ENCODE results near the gene LDLR.
"Not testable (repeated sequence)": the region's sequence is repeated elsewhere in the genome, so short reads cannot be mapped to it uniquely, and the experiment has no call there.

Gene LDLR

GRCh38 chr19:11096210-11096841, 7.1 kb downstream of the LDLR start:
- H3K9me3 ChIP-seq (ENCODE audit: low read depth, low read length): no peaks in the 10 kb centered on the region
- TF ChIP-seq EZH2 (IDR thresholded peaks at IDR 0.05) (no peak), POLR2AphosphoS5 (IDR thresholded peaks at IDR 0.05; ENCODE audit: borderline replicate concordance, low read depth, low read length) (no peak), FOXP2 (optimal IDR thresholded peaks at IDR 0.05; ENCODE audit: control extremely low read depth, extremely low read length, insufficient read depth) (no peak)
- no peak overlapping the region for H3K9ac ChIP-seq (ENCODE audit: insufficient read length)
- no peak for DNase-seq (ENCODE audit: low read depth, low spot score)
- H3K36me3 ChIP-seq (ENCODE audit: insufficient read depth, low read length): peaks cover 94% of the 10 kb centered on the region
- 0 out of 2 replicates have a peak overlapping the region, but pooled peaks have one; percentile 32 for H3K27ac ChIP-seq
- H3K4me3 ChIP-seq: no peak overlapping the region

- DNase-seq (ENCODE audit: low read depth, low spot score); H3K27ac ChIP-seq; H3K9ac ChIP-seq (ENCODE audit: insufficient read length); H3K9me3 ChIP-seq (ENCODE audit: low read depth, low read length); H3K4me3 ChIP-seq: not testable (repeated sequence)
- peaks cover 95% of the 10 kb centered on the region for H3K36me3 ChIP-seq (ENCODE audit: insufficient read depth, low read length)
These were observed 8.1 kb downstream of the LDLR start for GRCh38 chr19:11097367-11097766.

DNA sequence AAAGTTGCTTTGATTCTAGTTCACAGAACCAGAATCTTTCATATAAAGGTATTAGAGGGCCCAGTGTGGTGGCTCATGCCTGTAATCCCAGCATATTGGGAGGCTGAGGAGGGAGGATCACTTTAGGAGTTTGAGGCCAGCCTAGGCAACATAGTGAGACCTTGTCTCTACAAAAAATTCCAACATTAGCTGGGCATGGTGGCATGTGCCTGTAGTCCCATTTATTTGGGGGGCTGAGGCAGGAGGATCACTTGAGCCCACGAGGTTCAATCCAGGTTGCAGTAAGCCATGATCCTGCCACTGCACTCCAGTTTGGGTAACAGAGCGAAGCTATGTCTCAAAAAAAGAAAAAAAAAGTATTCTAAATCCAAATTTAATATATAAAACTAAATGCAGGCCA, 9.1 kb downstream of the LDLR start:
- no peak for DNase-seq (ENCODE audit: low read depth, low spot score)
- Histone ChIP-seq H3K9ac (ENCODE audit: insufficient read length) (no peak overlapping the region), H3K9me3 (ENCODE audit: low read depth, low read length) (no peaks in the 10 kb centered on the region), H3K4me3 (no peak overlapping the region), H3K27ac (0 out of 2 replicates have a peak overlapping the region, but pooled peaks have one; percentile 10), H3K36me3 (ENCODE audit: insufficient read depth, low read length) (peaks cover 95% of the 10 kb centered on the region)
- TF ChIP-seq POLR2AphosphoS5 (IDR thresholded peaks at IDR 0.05; ENCODE audit: borderline replicate concordance, low read depth, low read length) (no peak), FOXP2 (optimal IDR thresholded peaks at IDR 0.05; ENCODE audit: control extremely low read depth, extremely low read length, insufficient read depth) (no peak), EZH2 (IDR thresholded peaks at IDR 0.05) (no peak)

DNA sequence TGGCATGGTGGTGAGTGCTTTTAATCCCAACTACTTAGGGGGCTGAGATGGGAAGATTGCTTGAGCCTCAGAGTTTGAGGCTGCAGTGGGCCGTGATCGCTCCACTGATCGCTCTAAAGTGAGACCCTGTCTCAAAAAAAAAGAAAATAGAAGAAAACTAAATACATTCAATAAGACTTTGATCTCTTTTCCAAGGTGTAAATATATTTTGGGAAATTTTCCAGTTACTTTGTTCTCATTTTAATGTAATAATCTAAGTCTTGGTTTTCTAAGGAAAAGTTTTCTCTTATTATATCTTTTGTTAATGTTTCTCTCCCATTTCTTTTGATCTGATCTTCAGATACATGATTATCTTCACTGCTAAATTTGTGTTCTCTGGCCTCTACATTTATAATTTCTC, 9.6 kb downstream of the LDLR start:
- Histone ChIP-seq H3K36me3 (ENCODE audit: insufficient read depth, low read length) (peaks cover 95% of the 10 kb centered on the region), H3K9me3 (ENCODE audit: low read depth, low read length) (no peaks in the 10 kb centered on the region), H3K4me3 (no peak overlapping the region), H3K9ac (ENCODE audit: insufficient read length) (no peak overlapping the region), H3K27ac (0 out of 2 replicates have a peak overlapping the region, but pooled peaks have one; percentile 10)
- DNase-seq (ENCODE audit: low read depth, low spot score): no peak
- no peak for TF ChIP-seq EZH2 (IDR thresholded peaks at IDR 0.05)
- TF ChIP-seq FOXP2 (optimal IDR thresholded peaks at IDR 0.05; ENCODE audit: control extremely low read depth, extremely low read length, insufficient read depth): no peak
- TF ChIP-seq POLR2AphosphoS5 (IDR thresholded peaks at IDR 0.05; ENCODE audit: borderline replicate concordance, low read depth, low read length): no peak

DNA sequence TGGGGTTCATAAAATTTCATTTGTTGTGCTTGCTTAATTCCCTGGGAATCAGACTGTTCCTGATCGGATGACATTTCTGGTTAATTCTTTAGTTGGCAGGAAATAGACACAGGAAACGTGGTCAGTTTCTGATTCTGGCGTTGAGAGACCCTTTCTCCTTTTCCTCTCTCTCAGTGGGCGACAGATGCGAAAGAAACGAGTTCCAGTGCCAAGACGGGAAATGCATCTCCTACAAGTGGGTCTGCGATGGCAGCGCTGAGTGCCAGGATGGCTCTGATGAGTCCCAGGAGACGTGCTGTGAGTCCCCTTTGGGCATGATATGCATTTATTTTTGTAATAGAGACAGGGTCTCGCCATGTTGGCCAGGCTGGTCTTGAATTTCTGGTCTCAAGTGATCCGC, 10.8 kb downstream of the LDLR start:
- H3K9me3 ChIP-seq (ENCODE audit: low read depth, low read length): no peaks in the 10 kb centered on the region
- H3K36me3 ChIP-seq (ENCODE audit: insufficient read depth, low read length): peaks cover 94% of the 10 kb centered on the region
- H3K27ac ChIP-seq: no peak overlapping the region
- no peak overlapping the region for H3K4me3 ChIP-seq
- TF ChIP-seq FOXP2 (optimal IDR thresholded peaks at IDR 0.05; ENCODE audit: control extremely low read depth, extremely low read length, insufficient read depth) (no peak), EZH2 (IDR thresholded peaks at IDR 0.05) (no peak), POLR2AphosphoS5 (IDR thresholded peaks at IDR 0.05; ENCODE audit: borderline replicate concordance, low read depth, low read length) (no peak)
- DNase-seq (ENCODE audit: low read depth, low spot score): no peak
- no peak overlapping the region for H3K9ac ChIP-seq (ENCODE audit: insufficient read length)

GRCh38 chr19:11101057-11101456, 11.8 kb downstream of the LDLR start:
- no peaks in the 10 kb centered on the region for H3K9me3 ChIP-seq (ENCODE audit: low read depth, low read length)
- H3K4me3 ChIP-seq: no peak overlapping the region
- H3K36me3 ChIP-seq (ENCODE audit: insufficient read depth, low read length): peaks cover 94% of the 10 kb centered on the region
- no peak for TF ChIP-seq POLR2AphosphoS5 (IDR thresholded peaks at IDR 0.05; ENCODE audit: borderline replicate concordance, low read depth, low read length)
- no peak for TF ChIP-seq FOXP2 (optimal IDR thresholded peaks at IDR 0.05; ENCODE audit: control extremely low read depth, extremely low read length, insufficient read depth)
- TF ChIP-seq EZH2 (IDR thresholded peaks at IDR 0.05): no peak
- H3K27ac ChIP-seq: no peak overlapping the region
- no peak for DNase-seq (ENCODE audit: low read depth, low spot score)
- H3K9ac ChIP-seq (ENCODE audit: insufficient read length): no peak overlapping the region

GRCh38 chr19:11102944-11103343, 13.7 kb downstream of the LDLR start:
- H3K27ac ChIP-seq: no peak overlapping the region
- peaks cover 94% of the 10 kb centered on the region for H3K36me3 ChIP-seq (ENCODE audit: insufficient read depth, low read length)
- TF ChIP-seq EZH2 (IDR thresholded peaks at IDR 0.05): no peak
- TF ChIP-seq POLR2AphosphoS5 (IDR thresholded peaks at IDR 0.05; ENCODE audit: borderline replicate concordance, low read depth, low read length): no peak
- no peaks in the 10 kb centered on the region for H3K9me3 ChIP-seq (ENCODE audit: low read depth, low read length)
- H3K4me3 ChIP-seq: no peak overlapping the region
- DNase-seq (ENCODE audit: low read depth, low spot score): no peak
- no peak overlapping the region for H3K9ac ChIP-seq (ENCODE audit: insufficient read length)

DNA sequence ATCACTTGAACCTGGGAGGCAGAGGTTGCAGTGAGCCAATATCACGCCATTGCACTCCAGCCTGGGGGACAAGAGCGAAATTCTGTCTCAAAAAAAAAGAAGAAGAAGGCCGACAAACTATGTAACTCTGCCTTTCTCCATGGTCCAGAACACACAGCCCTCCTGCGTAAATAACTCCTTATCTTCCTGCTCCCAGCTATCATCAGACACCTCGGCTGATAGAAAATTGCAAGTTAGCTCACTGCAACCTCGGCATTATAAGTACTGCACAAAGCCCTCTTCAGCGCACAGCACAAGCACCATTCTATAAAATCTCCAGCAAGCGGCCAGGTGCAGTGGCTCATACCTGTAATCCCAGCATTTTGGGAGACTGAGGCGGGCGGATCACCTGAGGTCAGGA, 14.4 kb downstream of the LDLR start:
- H3K27ac ChIP-seq: not testable (repeated sequence)

GRCh38 chr19:11105014-11105636, 15.9 kb downstream of the LDLR start:
- DNase-seq (ENCODE audit: low read depth, low spot score): no peak
- TF ChIP-seq FOXP2 (optimal IDR thresholded peaks at IDR 0.05; ENCODE audit: control extremely low read depth, extremely low read length, insufficient read depth) (no peak), POLR2AphosphoS5 (IDR thresholded peaks at IDR 0.05; ENCODE audit: borderline replicate concordance, low read depth, low read length) (no peak), EZH2 (IDR thresholded peaks at IDR 0.05) (no peak)
- Histone ChIP-seq H3K36me3 (ENCODE audit: insufficient read depth, low read length) (peaks cover 91% of the 10 kb centered on the region), H3K27ac (no peak overlapping the region), H3K9me3 (ENCODE audit: low read depth, low read length) (no peaks in the 10 kb centered on the region), H3K4me3 (no peak overlapping the region), H3K9ac (ENCODE audit: insufficient read length) (no peak overlapping the region)

More for the DNA sequence above, 14.4 kb downstream of the LDLR start:
- H3K36me3 ChIP-seq (ENCODE audit: insufficient read depth, low read length): peaks cover 94% of the 10 kb centered on the region
- not testable (repeated sequence) for H3K9ac ChIP-seq (ENCODE audit: insufficient read length); DNase-seq (ENCODE audit: low read depth, low spot score); H3K9me3 ChIP-seq (ENCODE audit: low read depth, low read length); H3K4me3 ChIP-seq
